KMS-11 (cell line): ENCODE measurements around the gene ZBTB5.

Source experiments
- H2AFZ ChIP-seq: fragments of 200-600 bp; sonication (generic); 2 replicates; pipeline ENCODE4 v1.6.1; 2016; ENCODE audit warnings: antibody characterized with exemption, mixed run types, low read depth
- H3K27ac ChIP-seq: fragments of 200-600 bp; sonication (generic); 2 replicates; pipeline ENCODE4 v1.6.1; 2016; ENCODE audit warnings: mild to moderate bottlenecking, mixed run types
- H3K27me3 ChIP-seq: fragments of 200-600 bp; sonication (generic); 2 replicates; pipeline ENCODE4 v1.6.1; 2017; ENCODE audit warnings: mild to moderate bottlenecking, low read depth, mixed run types, moderate library complexity; ENCODE audit not compliant: insufficient read depth
- H3K36me3 ChIP-seq: fragments of 200-600 bp; sonication (generic); 2 replicates; pipeline ENCODE4 v1.6.1; 2017; ENCODE audit warnings: mild to moderate bottlenecking, mixed run types; ENCODE audit not compliant: insufficient read depth
- H3K4me1 ChIP-seq: fragments of 200-600 bp; sonication (generic); 2 replicates; pipeline ENCODE4 v1.6.1; 2016; ENCODE audit warnings: mild to moderate bottlenecking, low read depth, mixed run types; ENCODE audit not compliant: poor library complexity, severe bottlenecking
- H3K4me2 ChIP-seq: fragments of 200-600 bp; sonication (generic); 2 replicates; pipeline ENCODE4 v1.7.0; 2016; ENCODE audit warnings: mild to moderate bottlenecking, mixed run types
- H3K4me3 ChIP-seq: fragments of 200-600 bp; sonication (generic); IDR thresholded peaks from 2 replicates; pipeline ENCODE4 v1.6.1; 2017; ENCODE audit warnings: low read depth, low read length, mixed read lengths; ENCODE audit not compliant: insufficient read depth
- H3K79me2 ChIP-seq: fragments of 200-600 bp; sonication (generic); 2 replicates; pipeline ENCODE4 v1.6.1; 2016; ENCODE audit warnings: low read depth, mixed run types; ENCODE audit not compliant: insufficient read depth
- H3K9ac ChIP-seq: fragments of 200-600 bp; sonication (generic); 2 replicates; pipeline ENCODE4 v1.6.1; 2016; ENCODE audit warnings: mild to moderate bottlenecking, mixed run types
- H4K20me1 ChIP-seq: fragments of 200-600 bp; sonication (generic); 2 replicates; pipeline ENCODE4 v1.6.1; 2016; ENCODE audit warnings: mild to moderate bottlenecking, mixed run types; ENCODE audit not compliant: insufficient read depth
- TF ChIP-seq, protein P1 (sequence below): fragments of 200-600 bp; sonication (generic); conservative IDR thresholded peaks from 2 replicates; pipeline ENCODE4 v1.6.1; 2017; ENCODE audit warnings: low read depth, mild to moderate bottlenecking, antibody characterized with exemption, low read length, moderate library complexity, mixed read lengths

ZBTB5 gene

GRCh38 chr9:37424204-37424685, 41.0 kb downstream of the ZBTB5 start:
- H3K27me3 ChIP-seq = no peaks in the 10 kb centered on the region
- no peak overlapping the region for H3K9ac ChIP-seq
- TF ChIP-seq, protein P1, sequence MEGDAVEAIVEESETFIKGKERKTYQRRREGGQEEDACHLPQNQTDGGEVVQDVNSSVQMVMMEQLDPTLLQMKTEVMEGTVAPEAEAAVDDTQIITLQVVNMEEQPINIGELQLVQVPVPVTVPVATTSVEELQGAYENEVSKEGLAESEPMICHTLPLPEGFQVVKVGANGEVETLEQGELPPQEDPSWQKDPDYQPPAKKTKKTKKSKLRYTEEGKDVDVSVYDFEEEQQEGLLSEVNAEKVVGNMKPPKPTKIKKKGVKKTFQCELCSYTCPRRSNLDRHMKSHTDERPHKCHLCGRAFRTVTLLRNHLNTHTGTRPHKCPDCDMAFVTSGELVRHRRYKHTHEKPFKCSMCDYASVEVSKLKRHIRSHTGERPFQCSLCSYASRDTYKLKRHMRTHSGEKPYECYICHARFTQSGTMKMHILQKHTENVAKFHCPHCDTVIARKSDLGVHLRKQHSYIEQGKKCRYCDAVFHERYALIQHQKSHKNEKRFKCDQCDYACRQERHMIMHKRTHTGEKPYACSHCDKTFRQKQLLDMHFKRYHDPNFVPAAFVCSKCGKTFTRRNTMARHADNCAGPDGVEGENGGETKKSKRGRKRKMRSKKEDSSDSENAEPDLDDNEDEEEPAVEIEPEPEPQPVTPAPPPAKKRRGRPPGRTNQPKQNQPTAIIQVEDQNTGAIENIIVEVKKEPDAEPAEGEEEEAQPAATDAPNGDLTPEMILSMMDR = no peak
- H3K4me1 ChIP-seq = peaks cover 18% of the 10 kb centered on the region
- 0 out of 2 replicates have a peak, but pooled peaks cover 2% of the 10 kb centered on the region for H3K36me3 ChIP-seq
- H3K79me2 ChIP-seq = 0 out of 2 replicates have a peak, but pooled peaks cover 11% of the 10 kb centered on the region
- H4K20me1 ChIP-seq = no peaks in the 10 kb centered on the region
- H3K4me2 ChIP-seq = no peak overlapping the region
- no peak overlapping the region for H3K4me3 ChIP-seq
- no peak overlapping the region for H2AFZ ChIP-seq
- H3K27ac ChIP-seq = no peak overlapping the region

DNA sequence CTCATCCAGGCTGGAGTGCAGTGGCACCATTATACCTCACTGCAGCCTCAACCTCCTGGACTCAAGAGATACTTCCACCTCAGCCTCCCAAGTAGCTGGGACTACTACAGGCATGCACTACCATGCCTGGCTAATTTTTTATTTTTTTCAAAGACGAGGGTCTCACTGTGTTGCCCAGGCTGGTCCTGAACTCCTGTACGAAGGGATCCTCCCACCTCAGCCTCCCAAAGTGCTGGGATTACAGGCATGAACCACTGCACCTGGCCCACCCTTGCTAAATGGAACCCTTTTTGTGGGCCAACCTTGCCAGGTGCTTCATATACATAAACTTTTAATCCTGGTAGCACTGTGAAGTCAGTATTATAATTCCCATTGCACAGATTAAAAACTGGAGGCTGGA, 41.7 kb downstream of the ZBTB5 start:
- H3K9ac ChIP-seq = peak overlapping the region; percentile 83; the same call in 1 of the 2 replicates
- 0 out of 2 replicates have a peak, but pooled peaks cover 11% of the 10 kb centered on the region for H3K79me2 ChIP-seq
- 0 out of 2 replicates have a peak, but pooled peaks cover under 1% of the 10 kb centered on the region for H3K36me3 ChIP-seq

GRCh38 chr9:37422289-37423104, 42.8 kb downstream of the ZBTB5 start, which contains the start of gene GRHPR:
GRHPR (plus strand) TSS chr9:37422696; CDS start chr9:37422751, 55 bp downstream.
- H3K27me3 ChIP-seq = no peaks in the 10 kb centered on the region
- peak within 1 kb of the TSS; percentile 83 for H3K9ac ChIP-seq
- H3K4me2 ChIP-seq = peak within 1 kb of the TSS; percentile 87
- peak within 1 kb of the TSS; percentile 85 for H2AFZ ChIP-seq
- no peaks in the 10 kb centered on the region for H3K36me3 ChIP-seq
- H3K4me3 ChIP-seq = no peak within 1 kb of the TSS
- H3K79me2 ChIP-seq = 0 out of 2 replicates have a peak, but pooled peaks cover 11% of the 10 kb centered on the region
- H3K4me1 ChIP-seq = peaks cover 18% of the 10 kb centered on the region
- no peaks in the 10 kb centered on the region for H4K20me1 ChIP-seq
- TF ChIP-seq, protein P1 = no peak
- H3K27ac ChIP-seq = peak within 1 kb of the TSS; percentile 67

More for the DNA sequence above, 41.7 kb downstream of the ZBTB5 start:
- no peaks in the 10 kb centered on the region for H4K20me1 ChIP-seq
- peak overlapping the region; percentile 87 for H3K4me2 ChIP-seq
- H3K4me3 ChIP-seq = no peak overlapping the region
- no peak overlapping the region for H2AFZ ChIP-seq
- no peak overlapping the region for H3K27ac ChIP-seq
- H3K4me1 ChIP-seq = peaks cover 18% of the 10 kb centered on the region
- H3K27me3 ChIP-seq = no peaks in the 10 kb centered on the region
- TF ChIP-seq, protein P1 = no peak

GRCh38 chr9:37421914-37422288, 43.3 kb downstream of the ZBTB5 start:
- Histone ChIP-seq H2AFZ (peak overlapping the region; percentile 85), H3K4me1 (peaks cover 18% of the 10 kb centered on the region)
- TF ChIP-seq, protein P1 = no peak

More at GRCh38 chr9:37421914-37422288, 43.3 kb downstream of the ZBTB5 start:
- no peaks in the 10 kb centered on the region for H3K36me3 ChIP-seq
- no peaks in the 10 kb centered on the region for H3K27me3 ChIP-seq
- peak overlapping the region; percentile 67 for H3K27ac ChIP-seq
- H3K79me2 ChIP-seq = 0 out of 2 replicates have a peak, but pooled peaks cover 11% of the 10 kb centered on the region
- H3K4me2 ChIP-seq = peak overlapping the region; percentile 87
- H3K4me3 ChIP-seq = no peak overlapping the region
- peak overlapping the region; percentile 83 for H3K9ac ChIP-seq
- H4K20me1 ChIP-seq = no peaks in the 10 kb centered on the region
